ENCODE data around the gene OPCML. TPM values are rescaled to one million over a fixed set of nuclear protein-coding genes. Genes with fewer than 3 reads are reported as not detected.

OPCML gene
- polyA plus RNA-seq, 1 donor from 2014 or later: 11.6 TPM

- Histone ChIP-seq H3K4me3 (ENCODE audit: low read length) (no peak overlapping the region), H3K9ac (ENCODE audit: low read length) (no peak overlapping the region), H3K9me2 (ENCODE audit: insufficient read depth, low read length) (no peaks in the 10 kb centered on the region), H3K36me3 (ENCODE audit: insufficient read depth, low read length) (no peaks in the 10 kb centered on the region), H3K79me2 (replicated peaks; ENCODE audit: insufficient read depth, low read length) (no peaks in the 10 kb centered on the region), H3K9me3 (ENCODE audit: low read length) (no peaks in the 10 kb centered on the region), H2AFZ (ENCODE audit: low read depth, low read length) (no peak overlapping the region), H3K27ac (ENCODE audit: low read length) (no peak overlapping the region), H4K20me1 (ENCODE audit: insufficient read depth) (no peaks in the 10 kb centered on the region), H3K27me3 (ENCODE audit: insufficient read depth, low read depth, low read length) (no peaks in the 10 kb centered on the region), H3F3A (ENCODE audit: insufficient read depth, low read length, poor library complexity, severe bottlenecking) (no peaks in the 10 kb centered on the region), H3K4me2 (ENCODE audit: low read length) (no peak overlapping the region)
- TF ChIP-seq RAD21 (conservative IDR thresholded peaks at IDR 0.05): no peak
- no peak for TF ChIP-seq EZH2 (IDR thresholded peaks at IDR 0.05; ENCODE audit: borderline replicate concordance, insufficient read depth, low read length, poor library complexity, severe bottlenecking)
- no peak for TF ChIP-seq TAF1 (IDR thresholded peaks at IDR 0.05; ENCODE audit: low read depth)
- TF ChIP-seq POLR2AphosphoS5 (IDR thresholded peaks at IDR 0.05): no peak
- no peak for TF ChIP-seq SMC3 (conservative IDR thresholded peaks at IDR 0.05; ENCODE audit: poor library complexity)
- no peak for TF ChIP-seq CTCF (IDR thresholded peaks at IDR 0.05; ENCODE audit: poor library complexity, severe bottlenecking)
- no peak for TF ChIP-seq REST (IDR thresholded peaks at IDR 0.05; ENCODE audit: borderline replicate concordance)
- TF ChIP-seq MXI1 (conservative IDR thresholded peaks at IDR 0.05; ENCODE audit: poor library complexity, severe bottlenecking): no peak
- TF ChIP-seq EP300 (conservative IDR thresholded peaks at IDR 0.05; ENCODE audit: poor library complexity, severe bottlenecking): no peak
Measured at GRCh38 chr11:132959693-132960092, 572.6 kb downstream of the OPCML start.

- TF ChIP-seq CTCF (IDR thresholded peaks at IDR 0.05; ENCODE audit: poor library complexity, severe bottlenecking) (no peak), POLR2AphosphoS5 (IDR thresholded peaks at IDR 0.05) (no peak), TAF1 (IDR thresholded peaks at IDR 0.05; ENCODE audit: low read depth) (no peak)
- Histone ChIP-seq H4K20me1 (ENCODE audit: insufficient read depth) (no peaks in the 10 kb centered on the region), H3K36me3 (ENCODE audit: insufficient read depth, low read length) (no peaks in the 10 kb centered on the region), H3K4me2 (ENCODE audit: low read length) (no peak overlapping the region), H3K9me2 (ENCODE audit: insufficient read depth, low read length) (no peaks in the 10 kb centered on the region), H3K4me3 (ENCODE audit: low read length) (no peak overlapping the region), H3K27me3 (ENCODE audit: insufficient read depth, low read depth, low read length) (no peaks in the 10 kb centered on the region), H3K27ac (ENCODE audit: low read length) (no peak overlapping the region), H3K9me3 (ENCODE audit: low read length) (no peaks in the 10 kb centered on the region), H3F3A (ENCODE audit: insufficient read depth, low read length, poor library complexity, severe bottlenecking) (no peaks in the 10 kb centered on the region), H2AFZ (ENCODE audit: low read depth, low read length) (no peak overlapping the region), H3K9ac (ENCODE audit: low read length) (no peak overlapping the region), H3K79me2 (replicated peaks; ENCODE audit: insufficient read depth, low read length) (no peaks in the 10 kb centered on the region)
Measured at GRCh38 chr11:132957881-132958280, 574.4 kb downstream of the OPCML start.
